Nephron progenitor cell (in vitro differentiated cells): ENCODE data around the gene ST7.

Experiments used
- DNase-seq: peaks from one replicate; pipeline ENCODE4 v3.0.0; 2021
- H3K27ac Mint-ChIP-seq: 2 replicates; pipeline ENCODE4 v1.8.0; 2021; ENCODE audit warnings: mild to moderate bottlenecking, moderate library complexity, mixed read lengths
- H3K27me3 Mint-ChIP-seq: 2 replicates; pipeline ENCODE4 v1.8.0; 2021; ENCODE audit warnings: mild to moderate bottlenecking, low read depth, mixed read lengths; ENCODE audit not compliant: poor library complexity
- H3K36me3 Mint-ChIP-seq: 2 replicates; pipeline ENCODE4 v1.8.0; 2021; ENCODE audit warnings: low read depth, mixed read lengths
- H3K4me1 Mint-ChIP-seq: 2 replicates; pipeline ENCODE4 v1.8.0; 2021; ENCODE audit warnings: mixed read lengths
- H3K4me3 Mint-ChIP-seq: 2 replicates; pipeline ENCODE4 v1.8.0; 2021; ENCODE audit warnings: mild to moderate bottlenecking, moderate library complexity, mixed read lengths
- H3K9me3 Mint-ChIP-seq: 2 replicates; pipeline ENCODE4 v1.8.0; 2021; ENCODE audit warnings: mild to moderate bottlenecking, moderate library complexity, mixed read lengths
- CTCF ChIP-seq: fragments of 200-600 bp; sonication (generic); IDR thresholded peaks from 2 replicates; pipeline ENCODE4 v1.5.0; 2021; ENCODE audit warnings: antibody characterized with exemption

Gene ST7

DNA sequence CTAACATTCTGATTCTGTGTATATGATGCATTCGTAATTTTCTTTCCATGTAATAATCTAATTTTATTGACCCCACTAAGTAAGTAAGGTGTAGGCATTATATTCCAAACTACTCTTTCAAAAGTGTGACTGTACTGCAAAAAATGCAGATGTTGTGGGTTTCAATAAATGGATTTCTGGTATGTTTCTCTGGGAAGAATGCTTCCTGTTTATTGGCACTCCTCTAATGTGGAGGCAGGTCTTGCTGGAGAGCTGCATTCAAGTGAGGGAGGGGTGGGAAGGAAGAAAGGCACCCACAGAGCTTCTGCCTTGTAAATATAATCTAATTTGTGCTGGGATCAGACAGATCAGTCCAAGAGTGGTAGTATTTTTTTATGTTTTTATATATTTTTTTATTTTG is 23.9 kb downstream of the ST7 start:
- no peak for DNase-seq
- peaks cover 14% of the 10 kb centered on the region for H3K36me3 Mint-ChIP-seq
- no peak overlapping the region for H3K27ac Mint-ChIP-seq
- peaks cover 11% of the 10 kb centered on the region for H3K9me3 Mint-ChIP-seq
- TF ChIP-seq CTCF: no peak
- H3K4me1 Mint-ChIP-seq: peaks cover 9% of the 10 kb centered on the region
- no peak overlapping the region for H3K4me3 Mint-ChIP-seq
- no peaks in the 10 kb centered on the region for H3K27me3 Mint-ChIP-seq

- Mint-ChIP-seq H3K36me3 (peaks cover 14% of the 10 kb centered on the region), H3K4me1 (peaks cover under 1% of the 10 kb centered on the region), H3K27ac (no peak overlapping the region), H3K27me3 (no peaks in the 10 kb centered on the region), H3K4me3 (no peak overlapping the region), H3K9me3 (peaks cover 11% of the 10 kb centered on the region)
- no peak for DNase-seq
- TF ChIP-seq CTCF: no peak
These were observed 24.7 kb downstream of the ST7 start for GRCh38 chr7:116978006-116978405.

DNA sequence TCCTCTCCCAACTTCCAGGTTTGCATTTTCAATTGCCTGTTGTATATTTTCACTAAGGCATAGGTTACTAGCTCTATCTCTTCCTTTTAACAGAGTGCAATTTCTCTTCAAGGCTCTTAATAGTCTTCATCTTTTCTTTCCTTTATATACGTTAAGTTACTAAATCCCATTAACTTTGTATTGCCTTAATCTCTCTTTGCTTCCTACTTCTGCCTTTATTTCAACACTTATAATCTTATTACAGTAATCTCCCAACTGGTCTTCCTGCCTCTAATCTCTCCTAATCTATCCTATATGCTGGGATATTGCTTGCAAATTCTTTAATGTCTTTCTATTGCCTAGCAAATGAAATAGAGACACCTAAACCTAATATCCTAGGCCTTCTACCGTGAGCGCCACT is 26.1 kb downstream of the ST7 start:
- no peaks in the 10 kb centered on the region for H3K27me3 Mint-ChIP-seq
- no peak overlapping the region for H3K4me3 Mint-ChIP-seq
- no peaks in the 10 kb centered on the region for H3K4me1 Mint-ChIP-seq
- peaks cover 4% of the 10 kb centered on the region for H3K9me3 Mint-ChIP-seq
- TF ChIP-seq CTCF: no peak
- DNase-seq: no peak
- peaks cover 5% of the 10 kb centered on the region for H3K36me3 Mint-ChIP-seq
- H3K27ac Mint-ChIP-seq: peak overlapping the region; percentile 34

DNA sequence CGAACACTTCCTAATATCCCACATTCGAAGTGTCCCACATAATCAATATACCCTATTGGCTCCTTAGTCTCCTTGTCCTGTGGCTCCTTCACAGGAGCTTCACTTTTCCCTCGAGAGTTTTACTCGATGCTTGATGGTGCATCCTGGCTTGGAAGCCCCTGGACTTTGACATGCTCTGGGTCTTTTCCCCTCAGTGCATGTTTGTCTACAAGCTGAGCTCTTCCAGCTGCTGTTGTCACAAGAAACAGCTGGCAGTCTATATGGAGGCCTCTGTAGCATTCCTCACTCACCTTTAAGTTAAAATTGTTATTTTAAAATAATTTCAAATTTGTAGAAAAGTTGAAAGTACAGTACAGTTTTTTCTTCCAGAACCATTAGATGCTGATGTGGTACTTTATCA is 27.1 kb downstream of the ST7 start:
- no peak overlapping the region for H3K27ac Mint-ChIP-seq
- H3K4me3 Mint-ChIP-seq: no peak overlapping the region
- H3K36me3 Mint-ChIP-seq: no peaks in the 10 kb centered on the region
- H3K9me3 Mint-ChIP-seq: no peaks in the 10 kb centered on the region
- no peak for DNase-seq
- TF ChIP-seq CTCF: no peak
- no peaks in the 10 kb centered on the region for H3K4me1 Mint-ChIP-seq
- H3K27me3 Mint-ChIP-seq: no peaks in the 10 kb centered on the region

GRCh38 chr7:116981939-116982338 is 28.6 kb downstream of the ST7 start:
- Mint-ChIP-seq H3K36me3 (no peaks in the 10 kb centered on the region), H3K4me1 (no peaks in the 10 kb centered on the region), H3K4me3 (no peak overlapping the region), H3K27ac (no peak overlapping the region), H3K27me3 (no peaks in the 10 kb centered on the region), H3K9me3 (no peaks in the 10 kb centered on the region)
- DNase-seq: no peak
- no peak for TF ChIP-seq CTCF

- TF ChIP-seq CTCF: no peak
- H3K27me3 Mint-ChIP-seq: no peaks in the 10 kb centered on the region
- no peaks in the 10 kb centered on the region for H3K9me3 Mint-ChIP-seq
- no peak overlapping the region for H3K4me3 Mint-ChIP-seq
- H3K4me1 Mint-ChIP-seq: no peaks in the 10 kb centered on the region
- H3K27ac Mint-ChIP-seq: no peak overlapping the region
- no peak for DNase-seq
- H3K36me3 Mint-ChIP-seq: no peaks in the 10 kb centered on the region
These were observed 31.2 kb downstream of the ST7 start for GRCh38 chr7:116984511-116984910.
